Measurements from ENCODE around the gene ADIRF. TPM values are rescaled to one million over a fixed set of nuclear protein-coding genes. Genes with fewer than 3 reads are reported as not detected.
A peak's percentile ranks its signal among the peaks of the same experiment; 100 is the strongest.
"Not testable (repeated sequence)": the region's sequence is repeated elsewhere in the genome, so short reads cannot be mapped to it uniquely, and the experiment has no call there.

ADIRF gene
- total RNA-seq, 1 donor from 2014 or later, result not detected

DNA sequence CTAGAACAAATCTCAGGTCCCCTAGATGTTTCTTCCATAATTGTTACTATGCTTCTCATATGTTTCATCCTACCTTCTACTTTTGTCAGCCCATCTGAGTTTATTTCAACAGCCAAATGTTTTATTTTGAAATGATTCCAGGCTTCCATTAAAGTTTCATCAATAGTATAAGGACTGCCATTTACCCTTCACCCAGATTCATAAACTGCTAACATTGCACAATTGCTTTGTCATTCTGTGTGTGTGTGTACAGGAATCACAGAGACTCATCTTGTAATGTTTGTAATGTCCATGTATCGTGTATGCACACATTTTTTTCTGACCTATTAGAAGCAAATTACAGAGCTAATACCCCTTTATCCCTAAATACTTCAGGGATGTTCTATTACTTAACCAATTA is 36.4 kb upstream of the ADIRF start:
- peaks cover 10% of the 10 kb centered on the region for H3K27me3 Mint-ChIP-seq (ENCODE audit: insufficient read depth, low read depth)

DNA sequence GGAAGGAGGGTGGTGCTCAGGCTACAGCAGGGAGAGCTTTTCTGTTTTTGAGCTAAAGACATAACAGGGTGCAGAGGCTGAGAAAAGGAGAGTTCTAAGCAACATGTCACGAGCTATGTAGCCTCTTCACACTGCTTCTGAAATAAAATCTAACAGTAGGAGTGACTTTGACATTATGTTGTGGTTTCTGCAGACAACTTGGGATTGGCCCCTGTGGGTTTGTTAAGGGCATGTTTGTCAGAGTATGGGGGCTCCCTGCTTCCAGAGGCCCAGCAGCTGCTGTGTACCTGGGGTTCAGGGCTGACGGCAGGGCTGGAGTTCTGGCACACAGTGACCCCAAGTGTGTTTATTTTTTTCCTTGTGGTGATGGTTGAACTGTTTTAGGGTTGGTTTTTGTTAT is 35.6 kb upstream of the ADIRF start:
- Histone ChIP-seq H3K9ac (no peak overlapping the region), H2AFZ (replicated peaks) (no peak overlapping the region), H3K4me1 (no peaks in the 10 kb centered on the region), H3K27ac (no peak overlapping the region), H3K79me2 (ENCODE audit: low read depth) (no peaks in the 10 kb centered on the region), H3K4me2 (no peak overlapping the region), H3F3A (ENCODE audit: low read depth) (no peaks in the 10 kb centered on the region), H3K9me3 (ENCODE audit: low read depth) (no peaks in the 10 kb centered on the region), H3K36me3 (no peaks in the 10 kb centered on the region), H3K27me3 (no peaks in the 10 kb centered on the region), H4K20me1 (ENCODE audit: low read depth) (no peaks in the 10 kb centered on the region), H3K4me3 (no peak overlapping the region)
- no peak for DNase-seq (ENCODE audit: low spot score)
- TF ChIP-seq EZH2 (IDR thresholded peaks at IDR 0.05) (no peak), EZH2phosphoT487 (IDR thresholded peaks at IDR 0.05) (no peak)
- TF ChIP-seq, protein P1, sequence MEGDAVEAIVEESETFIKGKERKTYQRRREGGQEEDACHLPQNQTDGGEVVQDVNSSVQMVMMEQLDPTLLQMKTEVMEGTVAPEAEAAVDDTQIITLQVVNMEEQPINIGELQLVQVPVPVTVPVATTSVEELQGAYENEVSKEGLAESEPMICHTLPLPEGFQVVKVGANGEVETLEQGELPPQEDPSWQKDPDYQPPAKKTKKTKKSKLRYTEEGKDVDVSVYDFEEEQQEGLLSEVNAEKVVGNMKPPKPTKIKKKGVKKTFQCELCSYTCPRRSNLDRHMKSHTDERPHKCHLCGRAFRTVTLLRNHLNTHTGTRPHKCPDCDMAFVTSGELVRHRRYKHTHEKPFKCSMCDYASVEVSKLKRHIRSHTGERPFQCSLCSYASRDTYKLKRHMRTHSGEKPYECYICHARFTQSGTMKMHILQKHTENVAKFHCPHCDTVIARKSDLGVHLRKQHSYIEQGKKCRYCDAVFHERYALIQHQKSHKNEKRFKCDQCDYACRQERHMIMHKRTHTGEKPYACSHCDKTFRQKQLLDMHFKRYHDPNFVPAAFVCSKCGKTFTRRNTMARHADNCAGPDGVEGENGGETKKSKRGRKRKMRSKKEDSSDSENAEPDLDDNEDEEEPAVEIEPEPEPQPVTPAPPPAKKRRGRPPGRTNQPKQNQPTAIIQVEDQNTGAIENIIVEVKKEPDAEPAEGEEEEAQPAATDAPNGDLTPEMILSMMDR (IDR thresholded peaks at IDR 0.05), result no peak
- peaks cover 12% of the 10 kb centered on the region for H3K27me3 Mint-ChIP-seq (ENCODE audit: insufficient read depth, low read depth)
- H3K36me3 Mint-ChIP-seq, result peaks cover 15% of the 10 kb centered on the region
- H3K4me1 Mint-ChIP-seq, result no peaks in the 10 kb centered on the region
- H3K27ac Mint-ChIP-seq, result peak overlapping the region; percentile 50
- no peak overlapping the region for H3K4me3 Mint-ChIP-seq
- no peaks in the 10 kb centered on the region for H3K9me3 Mint-ChIP-seq

More for the DNA sequence above, 36.4 kb upstream of the ADIRF start:
- Histone ChIP-seq H3K4me3 (no peak overlapping the region), H3K9ac (no peak overlapping the region), H3K9me3 (ENCODE audit: low read depth) (no peaks in the 10 kb centered on the region), H3K4me1 (no peaks in the 10 kb centered on the region), H4K20me1 (ENCODE audit: low read depth) (no peaks in the 10 kb centered on the region), H3K4me2 (no peak overlapping the region), H3K79me2 (ENCODE audit: low read depth) (no peaks in the 10 kb centered on the region), H3K27me3 (no peaks in the 10 kb centered on the region), H3K27ac (no peak overlapping the region), H2AFZ (replicated peaks) (no peak overlapping the region), H3K36me3 (peaks cover 3% of the 10 kb centered on the region), H3F3A (ENCODE audit: low read depth) (no peaks in the 10 kb centered on the region)
- peaks cover 15% of the 10 kb centered on the region for H3K36me3 Mint-ChIP-seq
- no peaks in the 10 kb centered on the region for H3K9me3 Mint-ChIP-seq
- no peak overlapping the region for H3K27ac Mint-ChIP-seq
- H3K4me3 Mint-ChIP-seq, result no peak overlapping the region
- H3K4me1 Mint-ChIP-seq, result no peaks in the 10 kb centered on the region
- TF ChIP-seq EZH2 (IDR thresholded peaks at IDR 0.05), result no peak
- TF ChIP-seq, protein P1 (IDR thresholded peaks at IDR 0.05), result no peak
- no peak for DNase-seq (ENCODE audit: low spot score)

DNA sequence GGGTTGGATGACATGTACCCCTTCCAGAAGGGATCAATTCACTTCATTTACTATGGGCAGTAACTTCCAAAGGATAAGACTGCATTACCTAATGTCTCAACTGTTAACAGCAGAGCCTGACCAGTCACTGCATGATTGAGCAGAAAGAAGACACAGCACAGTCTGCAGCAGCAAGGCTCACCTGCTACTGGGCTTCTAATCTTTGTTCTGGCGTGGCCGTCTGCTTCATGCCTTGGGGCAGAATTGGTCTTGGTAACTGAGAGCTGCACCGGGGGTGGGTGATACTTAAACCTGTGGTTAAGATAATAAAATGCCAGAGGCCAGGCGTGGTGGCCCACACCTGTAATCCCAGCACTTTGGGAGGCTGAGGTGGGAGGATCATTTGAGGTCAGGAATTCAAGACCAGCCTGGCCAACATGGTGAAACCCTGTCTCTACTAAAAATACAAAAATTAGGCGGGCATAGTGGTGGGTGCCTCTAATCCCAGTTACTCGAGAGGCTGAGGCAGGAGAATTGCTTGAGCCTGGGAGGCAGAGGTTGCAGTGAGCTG is 34.0 kb upstream of the ADIRF start:
- not testable (repeated sequence) for H3K9me3 Mint-ChIP-seq; H3K4me1 Mint-ChIP-seq; H3K4me1 ChIP-seq; H3K79me2 ChIP-seq (ENCODE audit: low read depth); H3K9ac ChIP-seq; H4K20me1 ChIP-seq (ENCODE audit: low read depth); H3K4me3 ChIP-seq; H3K27ac Mint-ChIP-seq; H3K9me3 ChIP-seq (ENCODE audit: low read depth); H3K36me3 ChIP-seq; H3K4me3 Mint-ChIP-seq; H3K27me3 ChIP-seq; DNase-seq (ENCODE audit: low spot score); H3F3A ChIP-seq (ENCODE audit: low read depth); H3K27ac ChIP-seq; H2AFZ ChIP-seq (replicated peaks); H3K4me2 ChIP-seq; H3K27me3 Mint-ChIP-seq (ENCODE audit: insufficient read depth, low read depth)
- H3K36me3 Mint-ChIP-seq, result peaks cover 12% of the 10 kb centered on the region

DNA sequence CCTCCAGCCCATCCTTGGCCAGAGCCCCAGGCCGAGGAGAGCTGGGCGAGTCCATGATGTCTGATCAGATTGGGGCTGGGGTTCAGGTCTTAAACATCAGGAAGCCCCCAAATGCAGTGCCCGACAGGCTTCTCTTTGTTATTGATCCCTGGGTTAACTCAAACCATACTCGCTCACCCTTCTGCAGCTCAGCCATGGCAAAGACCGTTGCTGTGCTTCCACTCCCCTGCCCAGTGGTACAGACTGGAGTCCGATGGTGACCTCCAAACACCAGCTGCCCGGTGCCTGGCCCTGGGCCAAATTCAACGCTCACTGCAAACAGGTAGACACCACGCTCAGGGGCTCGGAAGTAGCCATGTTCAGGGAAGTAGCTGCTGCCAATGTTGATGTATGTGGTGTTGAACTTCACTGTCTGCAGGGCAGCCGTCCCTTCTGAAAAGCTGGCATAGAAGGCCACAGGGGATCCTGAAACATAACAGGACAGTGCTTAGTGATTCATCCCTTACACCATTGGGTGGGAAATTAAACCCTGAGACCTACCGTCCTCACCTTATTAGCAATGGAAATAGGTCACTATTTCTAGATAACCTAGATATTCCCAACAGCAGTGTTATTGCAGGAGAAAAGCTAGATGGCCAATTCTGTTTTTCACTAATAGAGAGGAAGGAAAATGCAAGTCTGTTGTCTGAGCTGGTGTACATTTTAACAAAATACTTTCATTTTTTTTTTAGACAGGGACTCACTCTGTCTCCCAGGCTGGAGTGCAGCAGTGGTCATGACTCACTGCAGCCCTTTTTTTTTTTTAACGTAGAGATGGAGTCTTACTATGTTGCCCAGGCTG is 31.4 kb upstream of the ADIRF start:
- H3K27ac ChIP-seq, result no peak overlapping the region
- no peaks in the 10 kb centered on the region for H4K20me1 ChIP-seq (ENCODE audit: low read depth)
- Mint-ChIP-seq H3K9me3 (no peaks in the 10 kb centered on the region), H3K4me3 (no peak overlapping the region), H3K36me3 (peaks cover 2% of the 10 kb centered on the region), H3K4me1 (no peaks in the 10 kb centered on the region), H3K27me3 (ENCODE audit: insufficient read depth, low read depth) (peaks cover 7% of the 10 kb centered on the region), H3K27ac (no peak overlapping the region)
- no peaks in the 10 kb centered on the region for H3K27me3 ChIP-seq
- H3K9ac ChIP-seq, result no peak overlapping the region
- H3F3A ChIP-seq (ENCODE audit: low read depth), result no peaks in the 10 kb centered on the region
- H3K36me3 ChIP-seq, result no peaks in the 10 kb centered on the region
- TF ChIP-seq EZH2 (IDR thresholded peaks at IDR 0.05) (no peak), EZH2phosphoT487 (IDR thresholded peaks at IDR 0.05) (no peak)
- TF ChIP-seq, protein P1 (IDR thresholded peaks at IDR 0.05), result no peak
- no peak overlapping the region for H3K4me3 ChIP-seq
- H2AFZ ChIP-seq (replicated peaks), result no peak overlapping the region
- no peak for DNase-seq (ENCODE audit: low spot score)
- H3K4me2 ChIP-seq, result no peak overlapping the region
- H3K4me1 ChIP-seq, result no peaks in the 10 kb centered on the region
- no peaks in the 10 kb centered on the region for H3K79me2 ChIP-seq (ENCODE audit: low read depth)
- H3K9me3 ChIP-seq (ENCODE audit: low read depth), result no peaks in the 10 kb centered on the region
